SK-N-SH (cell line): ENCODE data around the gene P2RX3. TPM values are rescaled to one million over a fixed set of nuclear protein-coding genes. Genes with fewer than 3 reads are reported as not detected.
A peak's percentile ranks its signal among the peaks of the same experiment; 100 is the strongest.

ENCODE experiments used
- CTCF ChIA-PET: fragments of 300-600, 350-600 bp; formaldehyde crosslinking; extraction: SDS; loops from one replicate; lab custom pipeline; 2021; lab: Yijun Ruan, JAX
- POLR2A ChIA-PET: fragments of 350-600 bp; sonication (Branson Sonifier 250); formaldehyde crosslinking; extraction: SDS; loops from one replicate; lab custom pipeline; 2020; ENCODE audit warnings: antibody characterized with exemption, inconsistent platforms; lab: Yijun Ruan, JAX
- DNase-seq: peaks from one replicate; pipeline ENCODE4 v3.0.0; 2012
- H2AFZ ChIP-seq: fragments of 200-600 bp; sonication (generic); 2 replicates; pipeline ENCODE4 v1.8.1; 2016; ENCODE audit warnings: antibody characterized with exemption, mild to moderate bottlenecking, low read depth
- H3F3A ChIP-seq: fragments of 200-600 bp; sonication (generic); replicated peaks from 2 replicates; pipeline ENCODE3; 2016; ENCODE audit warnings: antibody characterized with exemption, mild to moderate bottlenecking; ENCODE audit not compliant: insufficient read depth
- H3K27ac ChIP-seq, 2 experiments: fragments of 200-500 bp in 1 of 2; fragments of 200-600 bp in 1 of 2; sonication (Bioruptor generic) in 1 of 2; sonication (generic), shearing (Covaris generic) in 1 of 2; 2 replicates each; pipeline versions ENCODE4 v1.5.1 to v1.6.1; 2014 to 2016; ENCODE audit warnings: low read depth in 2 of 2, inconsistent platforms in 1 of 2, low read length in 1 of 2, mild to moderate bottlenecking in 1 of 2, mixed read lengths in 1 of 2
- H3K27me3 ChIP-seq: fragments of 200-600 bp; sonication (generic), shearing (Covaris generic); 2 replicates; pipeline ENCODE4 v1.6.1; 2016; ENCODE audit warnings: mixed run types; ENCODE audit not compliant: insufficient read depth
- H3K36me3 ChIP-seq, 2 experiments: fragments of 200-500 bp in 1 of 2; fragments of 200-600 bp in 1 of 2; sonication (Bioruptor generic) in 1 of 2; sonication (generic) in 1 of 2; replicated peaks in 1 of 2; 2 replicates each; pipeline versions ENCODE3 to v1.5.1; 2014 to 2016; ENCODE audit warnings: low read length in 1 of 2, mild to moderate bottlenecking in 1 of 2; ENCODE audit not compliant: insufficient read depth in 2 of 2, control insufficient read depth in 1 of 2
- H3K4me1 ChIP-seq, 2 experiments: fragments of 200-500 bp in 1 of 2; fragments of 200-600 bp in 1 of 2; sonication (Bioruptor generic) in 1 of 2; sonication (generic), shearing (Covaris generic) in 1 of 2; 2 replicates each; pipeline versions ENCODE4 v1.5.1 to v1.6.1; 2014 to 2016; ENCODE audit warnings: low read depth in 1 of 2, low read length in 1 of 2, mixed run types in 1 of 2; ENCODE audit not compliant: insufficient read depth in 2 of 2, control insufficient read depth in 1 of 2
- H3K4me2 ChIP-seq: fragments of 200-600 bp; sonication (generic), shearing (Covaris generic); 2 replicates; pipeline ENCODE4 v1.6.1; 2017; ENCODE audit warnings: mixed run types
- H3K4me3 ChIP-seq, 2 experiments: fragments of 200-500 bp in 1 of 2; fragments of 200-600 bp in 1 of 2; sonication (Bioruptor generic) in 1 of 2; sonication (generic), shearing (Covaris generic) in 1 of 2; 2 replicates each; pipeline versions ENCODE4 v1.5.1 to v1.8.1; 2014 to 2016; ENCODE audit warnings: low read depth in 2 of 2, inconsistent platforms in 1 of 2, low read length in 1 of 2, mild to moderate bottlenecking in 1 of 2, mixed read lengths in 1 of 2, moderate library complexity in 1 of 2
- H3K79me2 ChIP-seq: fragments of 200-600 bp; sonication (generic); 2 replicates; pipeline ENCODE4 v1.8.1; 2017; ENCODE audit warnings: mild to moderate bottlenecking; ENCODE audit not compliant: insufficient read depth
- H3K9ac ChIP-seq: fragments of 200-600 bp; sonication (generic); 2 replicates; pipeline ENCODE4 v1.6.1; 2017; ENCODE audit warnings: mixed run types
- H3K9me2 ChIP-seq: fragments of 200-600 bp; sonication (generic); 2 replicates; pipeline ENCODE4 v1.6.1; 2017; ENCODE audit warnings: mixed run types
- H3K9me3 ChIP-seq: fragments of 200-600 bp; sonication (generic); 2 replicates; pipeline ENCODE4 v1.6.1; 2017; ENCODE audit warnings: mixed run types, mild to moderate bottlenecking, moderate library complexity
- H4K20me1 ChIP-seq: fragments of 200-600 bp; sonication (generic); 2 replicates; pipeline ENCODE4 v1.6.1; 2017; ENCODE audit warnings: mild to moderate bottlenecking, mixed run types; ENCODE audit not compliant: insufficient read depth
- FOSL2 ChIP-seq: IDR thresholded peaks from 2 replicates; pipeline ENCODE4 v1.4.0; 2012; ENCODE audit warnings: low read depth, mild to moderate bottlenecking, moderate library complexity, borderline replicate concordance
- JUND ChIP-seq: IDR thresholded peaks from 2 replicates; pipeline ENCODE4 v1.4.0; 2012
- MEF2A ChIP-seq: IDR thresholded peaks from 2 replicates; pipeline ENCODE4 v1.4.0; 2012; ENCODE audit warnings: low read depth, borderline replicate concordance
- MXI1 ChIP-seq: IDR thresholded peaks from 2 replicates; pipeline ENCODE4 v1.6.1; 2012; ENCODE audit warnings: mild to moderate bottlenecking, low read depth, low read length, improper control_type of control experiment
- NFIC ChIP-seq: IDR thresholded peaks from 2 replicates; pipeline ENCODE4 v1.4.0; 2012; ENCODE audit warnings: borderline replicate concordance
- RAD21 ChIP-seq: IDR thresholded peaks from 2 replicates; pipeline ENCODE4 v1.6.1; 2012; ENCODE audit warnings: mild to moderate bottlenecking, low read length
- SMC3 ChIP-seq: IDR thresholded peaks from 2 replicates; pipeline ENCODE4 v1.6.1; 2012; ENCODE audit warnings: low read depth, low read length, improper control_type of control experiment
- TAF1 ChIP-seq: IDR thresholded peaks from 2 replicates; pipeline ENCODE4 v1.6.1; 2012; ENCODE audit warnings: low read depth, mild to moderate bottlenecking, low read length, moderate library complexity, borderline replicate concordance
- USF1 ChIP-seq: IDR thresholded peaks from 2 replicates; pipeline ENCODE4 v1.4.0; 2012; ENCODE audit warnings: low read depth, borderline replicate concordance
- WGBS: methylation state at CpG from one replicate; pipeline ENCODE4 v1.1.6; 2017; ENCODE audit warnings: low lambda C conversion rate; 5-methylcytosine and 5-hydroxymethylcytosine counted together
- polyA plus RNA-seq, 3 experiments: library from polyadenylated mRNA; depleted of rRNA; stranded (reverse); fragments of >200 nt; gene quantifications; 2 replicates each; pipeline ENCODE4 v1.2.3, GENCODE V29; 2012
- TF ChIP-seq, protein P1 (sequence below): IDR thresholded peaks from 2 replicates; pipeline ENCODE4 v1.4.0; 2012; ENCODE audit warnings: low read depth, borderline replicate concordance
- TF ChIP-seq, protein P2 (sequence below): IDR thresholded peaks from 2 replicates; pipeline ENCODE4 v1.4.0; 2012; ENCODE audit warnings: low read depth
- TF ChIP-seq, protein P3 (sequence below): fragments of 200-600 bp; sonication (generic); IDR thresholded peaks from 2 replicates; pipeline ENCODE4 v1.6.1; 2017; ENCODE audit warnings: antibody characterized with exemption, mild to moderate bottlenecking, moderate library complexity

The P2RX3 gene
- polyA plus RNA-seq, 1 of the 3 experiments (the other 2 are of a cell fraction) = not detected

- TF ChIP-seq, protein P1, sequence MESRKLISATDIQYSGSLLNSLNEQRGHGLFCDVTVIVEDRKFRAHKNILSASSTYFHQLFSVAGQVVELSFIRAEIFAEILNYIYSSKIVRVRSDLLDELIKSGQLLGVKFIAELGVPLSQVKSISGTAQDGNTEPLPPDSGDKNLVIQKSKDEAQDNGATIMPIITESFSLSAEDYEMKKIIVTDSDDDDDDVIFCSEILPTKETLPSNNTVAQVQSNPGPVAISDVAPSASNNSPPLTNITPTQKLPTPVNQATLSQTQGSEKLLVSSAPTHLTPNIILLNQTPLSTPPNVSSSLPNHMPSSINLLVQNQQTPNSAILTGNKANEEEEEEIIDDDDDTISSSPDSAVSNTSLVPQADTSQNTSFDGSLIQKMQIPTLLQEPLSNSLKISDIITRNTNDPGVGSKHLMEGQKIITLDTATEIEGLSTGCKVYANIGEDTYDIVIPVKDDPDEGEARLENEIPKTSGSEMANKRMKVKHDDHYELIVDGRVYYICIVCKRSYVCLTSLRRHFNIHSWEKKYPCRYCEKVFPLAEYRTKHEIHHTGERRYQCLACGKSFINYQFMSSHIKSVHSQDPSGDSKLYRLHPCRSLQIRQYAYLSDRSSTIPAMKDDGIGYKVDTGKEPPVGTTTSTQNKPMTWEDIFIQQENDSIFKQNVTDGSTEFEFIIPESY = no peak
- TF ChIP-seq FOSL2 = no peak
- TF ChIP-seq, protein P2, sequence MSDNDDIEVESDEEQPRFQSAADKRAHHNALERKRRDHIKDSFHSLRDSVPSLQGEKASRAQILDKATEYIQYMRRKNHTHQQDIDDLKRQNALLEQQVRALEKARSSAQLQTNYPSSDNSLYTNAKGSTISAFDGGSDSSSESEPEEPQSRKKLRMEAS = no peak
- TF ChIP-seq JUND = no peak
- TF ChIP-seq MEF2A = no peak
These were observed 6.7 kb downstream of the P2RX3 start (continued) for GRCh38 chr11:57344826-57345225.

GRCh38 chr11:57345555-57346211 is 7.5 kb downstream of the P2RX3 start:
- CTCF ChIA-PET = interaction anchor here (0.6 to 4.4 kb wide), 29 partner anchors 9 to 505 kb away, joined by 3 to 42 read pairs (median 5); partner anchors contain the start of genes RTN4RL2, SLC43A1 and UBE2L6
- no peak overlapping the region; a peak in 1 of 4 replicates for H3K27ac ChIP-seq
- no peaks in the 10 kb centered on the region for H3F3A ChIP-seq
- H2AFZ ChIP-seq = peak overlapping the region; percentile 73; the same call in 1 of the 2 replicates
- no peaks in the 10 kb centered on the region for H4K20me1 ChIP-seq
- POLR2A ChIA-PET = interaction anchor here (0.9 to 1.2 kb wide), 2 partner anchors 20 to 22 kb away, joined by 3 read pairs; partner anchors contain the start of gene TNKS1BP1
- no peak overlapping the region for H3K4me2 ChIP-seq
- DNase-seq = peak; percentile 86
- H3K36me3 ChIP-seq = no peaks in the 10 kb centered on the region
- WGBS = 28% methylated on average over 11 of the region's 11 CpGs
- H3K9me3 ChIP-seq = no peaks in the 10 kb centered on the region
- no peak overlapping the region; a peak in 1 of 4 replicates for H3K4me3 ChIP-seq
- peak overlapping the region; percentile 33; the same call in 1 of the 2 replicates for H3K9ac ChIP-seq
- peak; percentile 21; the same call in 1 of the 2 replicates for TF ChIP-seq TAF1
- no peak for TF ChIP-seq FOSL2
- peak; percentile 75 for TF ChIP-seq RAD21
- TF ChIP-seq, protein P2 = peak; percentile 91
- no peak for TF ChIP-seq NFIC
- TF ChIP-seq SMC3 = peak; percentile 58
- peak; percentile 28; the same call in 1 of the 2 replicates for TF ChIP-seq USF1
- TF ChIP-seq, protein P3, sequence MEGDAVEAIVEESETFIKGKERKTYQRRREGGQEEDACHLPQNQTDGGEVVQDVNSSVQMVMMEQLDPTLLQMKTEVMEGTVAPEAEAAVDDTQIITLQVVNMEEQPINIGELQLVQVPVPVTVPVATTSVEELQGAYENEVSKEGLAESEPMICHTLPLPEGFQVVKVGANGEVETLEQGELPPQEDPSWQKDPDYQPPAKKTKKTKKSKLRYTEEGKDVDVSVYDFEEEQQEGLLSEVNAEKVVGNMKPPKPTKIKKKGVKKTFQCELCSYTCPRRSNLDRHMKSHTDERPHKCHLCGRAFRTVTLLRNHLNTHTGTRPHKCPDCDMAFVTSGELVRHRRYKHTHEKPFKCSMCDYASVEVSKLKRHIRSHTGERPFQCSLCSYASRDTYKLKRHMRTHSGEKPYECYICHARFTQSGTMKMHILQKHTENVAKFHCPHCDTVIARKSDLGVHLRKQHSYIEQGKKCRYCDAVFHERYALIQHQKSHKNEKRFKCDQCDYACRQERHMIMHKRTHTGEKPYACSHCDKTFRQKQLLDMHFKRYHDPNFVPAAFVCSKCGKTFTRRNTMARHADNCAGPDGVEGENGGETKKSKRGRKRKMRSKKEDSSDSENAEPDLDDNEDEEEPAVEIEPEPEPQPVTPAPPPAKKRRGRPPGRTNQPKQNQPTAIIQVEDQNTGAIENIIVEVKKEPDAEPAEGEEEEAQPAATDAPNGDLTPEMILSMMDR = peak; percentile 68
- peak; percentile 49; the same call in 1 of the 2 replicates for TF ChIP-seq MXI1
- no peaks in the 10 kb centered on the region for H3K9me2 ChIP-seq
- H3K79me2 ChIP-seq = no peaks in the 10 kb centered on the region
- H3K4me1 ChIP-seq = peaks cover 0 to 2% of the 10 kb centered on the region in 2 experiments; a peak in 1 of 4 replicates
- H3K27me3 ChIP-seq = no peaks in the 10 kb centered on the region
